ENCODE results near the gene LSM12. TPM values are rescaled to one million over a fixed set of nuclear protein-coding genes. Genes with fewer than 3 reads are reported as not detected.

The LSM12 gene
- total RNA-seq, 4 donors from 2014 or later, result 24.5 to 49.8 (median 37.1) TPM

DNA sequence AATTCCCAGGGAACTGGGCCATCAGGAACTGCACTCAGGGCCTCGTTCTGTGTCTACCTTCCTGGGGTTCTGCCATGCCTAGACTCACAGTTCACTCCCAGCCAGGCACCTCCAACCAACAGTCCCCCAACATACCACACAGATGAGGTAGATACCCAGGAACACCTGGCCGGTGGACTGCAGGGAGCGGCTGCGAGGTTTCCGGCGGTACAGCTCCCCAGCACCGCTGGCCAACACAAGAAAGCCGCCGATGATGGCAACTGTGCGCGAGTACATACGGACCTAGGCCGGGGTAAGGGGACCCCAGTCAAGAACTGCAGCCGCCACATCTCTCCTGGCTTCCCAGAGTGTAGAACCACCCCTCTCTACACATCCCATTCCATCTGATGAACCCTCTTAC, 53.6 kb downstream of the LSM12 start:
- intact Hi-C loops (cut with DNase I; ENCODE audit: low total_unique reads), result no loop called here
- H3K27ac ChIP-seq, result no peak overlapping the region
- H3K27me3 ChIP-seq, result no peaks in the 10 kb centered on the region
- H3K4me3 ChIP-seq, result no peak overlapping the region
- no peak for TF ChIP-seq POLR2A (IDR thresholded peaks at IDR 0.05)
- TF ChIP-seq, protein P1, sequence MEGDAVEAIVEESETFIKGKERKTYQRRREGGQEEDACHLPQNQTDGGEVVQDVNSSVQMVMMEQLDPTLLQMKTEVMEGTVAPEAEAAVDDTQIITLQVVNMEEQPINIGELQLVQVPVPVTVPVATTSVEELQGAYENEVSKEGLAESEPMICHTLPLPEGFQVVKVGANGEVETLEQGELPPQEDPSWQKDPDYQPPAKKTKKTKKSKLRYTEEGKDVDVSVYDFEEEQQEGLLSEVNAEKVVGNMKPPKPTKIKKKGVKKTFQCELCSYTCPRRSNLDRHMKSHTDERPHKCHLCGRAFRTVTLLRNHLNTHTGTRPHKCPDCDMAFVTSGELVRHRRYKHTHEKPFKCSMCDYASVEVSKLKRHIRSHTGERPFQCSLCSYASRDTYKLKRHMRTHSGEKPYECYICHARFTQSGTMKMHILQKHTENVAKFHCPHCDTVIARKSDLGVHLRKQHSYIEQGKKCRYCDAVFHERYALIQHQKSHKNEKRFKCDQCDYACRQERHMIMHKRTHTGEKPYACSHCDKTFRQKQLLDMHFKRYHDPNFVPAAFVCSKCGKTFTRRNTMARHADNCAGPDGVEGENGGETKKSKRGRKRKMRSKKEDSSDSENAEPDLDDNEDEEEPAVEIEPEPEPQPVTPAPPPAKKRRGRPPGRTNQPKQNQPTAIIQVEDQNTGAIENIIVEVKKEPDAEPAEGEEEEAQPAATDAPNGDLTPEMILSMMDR (IDR thresholded peaks at IDR 0.05), result no peak
- DNase-seq, result no peak
- peaks cover 0 to 10% of the 10 kb centered on the region in 2 donors for H3K4me1 ChIP-seq
- no peaks in the 10 kb centered on the region for H3K9me3 ChIP-seq
- H3K36me3 ChIP-seq, result no peaks in the 10 kb centered on the region

- H3K4me1 ChIP-seq, result peaks cover 0 to 15% of the 10 kb centered on the region in 2 donors
- H3K27ac ChIP-seq, result no peak overlapping the region
- intact Hi-C loops (cut with DNase I; ENCODE audit: low total_unique reads), result no loop called here
- H3K36me3 ChIP-seq, result no peaks in the 10 kb centered on the region
- no peak for DNase-seq
- H3K27me3 ChIP-seq, result no peaks in the 10 kb centered on the region
- TF ChIP-seq, protein P1 (IDR thresholded peaks at IDR 0.05), result no peak
- H3K4me3 ChIP-seq, result no peak overlapping the region
- H3K9me3 ChIP-seq, result no peaks in the 10 kb centered on the region
These were observed 54.1 kb downstream of the LSM12 start for GRCh38 chr17:44012391-44012790.

DNA sequence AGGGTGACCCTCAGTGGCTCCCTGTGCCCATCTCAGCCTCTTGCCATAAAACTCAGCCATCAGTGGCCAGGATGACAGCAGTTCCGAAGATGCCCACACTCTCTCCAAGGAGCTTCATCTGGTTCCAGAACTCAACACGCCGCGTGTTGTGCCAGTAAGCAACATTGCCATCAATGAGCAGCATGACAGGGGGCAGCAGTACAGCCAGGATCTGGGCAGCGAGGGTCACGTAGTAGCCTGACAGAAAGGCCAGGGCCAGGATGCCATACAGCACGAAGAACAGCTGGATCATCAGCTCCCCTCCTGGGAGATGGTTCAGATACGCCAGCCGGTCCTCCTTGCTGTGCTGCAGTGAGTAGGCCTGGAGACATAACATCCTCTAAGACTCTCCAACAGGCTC, 54.6 kb downstream of the LSM12 start:
- Histone ChIP-seq H3K4me3 (no peak overlapping the region), H3K27ac (no peak overlapping the region), H3K4me1 (peaks cover 0 to 19% of the 10 kb centered on the region in 2 donors), H3K36me3 (no peaks in the 10 kb centered on the region), H3K27me3 (no peaks in the 10 kb centered on the region), H3K9me3 (no peaks in the 10 kb centered on the region)
- intact Hi-C loops (cut with DNase I; ENCODE audit: low total_unique reads), result no loop called here
- TF ChIP-seq POLR2A (IDR thresholded peaks at IDR 0.05), result no peak
- TF ChIP-seq, protein P1 (IDR thresholded peaks at IDR 0.05), result no peak
- DNase-seq, result no peak

DNA sequence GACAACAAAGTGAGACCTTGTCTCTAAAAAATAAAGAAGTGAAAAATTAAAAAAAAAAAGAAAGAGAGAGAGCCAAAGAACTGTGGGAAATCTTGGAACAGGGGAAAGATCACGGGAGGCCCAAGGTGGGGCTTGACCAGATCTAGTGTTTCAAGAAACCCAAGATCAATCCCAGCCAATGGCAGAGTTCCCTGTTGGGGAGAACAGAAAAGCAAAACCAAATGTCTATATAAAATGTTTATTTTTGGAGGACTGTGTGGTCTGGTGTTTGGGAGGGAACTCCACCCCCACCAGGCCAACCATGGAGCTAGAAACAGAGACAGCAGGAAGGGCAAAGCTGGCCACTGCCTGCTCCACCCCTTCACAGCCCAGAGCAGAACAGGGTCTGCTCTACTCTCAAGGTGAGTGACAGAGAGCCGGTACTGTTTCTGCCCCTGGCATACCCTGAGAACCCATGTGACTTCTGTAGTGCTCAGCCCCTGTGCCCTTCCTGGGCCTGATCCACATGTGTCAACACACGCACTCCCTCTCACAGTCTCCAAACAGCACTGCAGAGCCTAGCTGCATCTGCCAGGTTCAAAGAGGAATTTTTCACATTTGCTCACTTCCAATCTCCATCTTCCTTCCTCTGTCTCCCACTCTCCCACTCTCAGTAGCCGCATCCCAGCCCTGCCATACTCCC, 55.4 kb downstream of the LSM12 start:
- intact Hi-C loops (cut with DNase I; ENCODE audit: low total_unique reads), result no loop called here
- TF ChIP-seq, protein P1 (IDR thresholded peaks at IDR 0.05), result no peak
- TF ChIP-seq POLR2A (IDR thresholded peaks at IDR 0.05), result no peak

GRCh38 chr17:44008205-44008909, 58.1 kb downstream of the LSM12 start:
- H3K9me3 ChIP-seq, result no peaks in the 10 kb centered on the region
- no peak for TF ChIP-seq POLR2A (IDR thresholded peaks at IDR 0.05)
- TF ChIP-seq, protein P1 (IDR thresholded peaks at IDR 0.05), result no peak
- H3K36me3 ChIP-seq, result no peaks in the 10 kb centered on the region
- peaks cover 0 to 27% of the 10 kb centered on the region in 2 donors for H3K4me1 ChIP-seq
- peaks cover 11 to 21% of the 10 kb centered on the region in 2 donors for H3K27me3 ChIP-seq
- H3K27ac ChIP-seq, result no peak overlapping the region
- no peak for DNase-seq
- intact Hi-C loops (cut with DNase I; ENCODE audit: low total_unique reads), result no loop called here
- H3K4me3 ChIP-seq, result no peak overlapping the region

More for the DNA sequence above, 55.4 kb downstream of the LSM12 start:
- no peaks in the 10 kb centered on the region for H3K36me3 ChIP-seq
- H3K4me1 ChIP-seq, result peaks cover 0 to 19% of the 10 kb centered on the region in 2 donors
- DNase-seq, result no peak
- no peak overlapping the region for H3K27ac ChIP-seq
- H3K9me3 ChIP-seq, result no peaks in the 10 kb centered on the region
- H3K4me3 ChIP-seq, result no peak overlapping the region
- peaks cover 2 to 5% of the 10 kb centered on the region in 2 donors for H3K27me3 ChIP-seq

Measured in uterus (tissue), 4 donors.